ENCODE results near the gene RHBDL3. TPM values are rescaled to one million over a fixed set of nuclear protein-coding genes. Genes with fewer than 3 reads are reported as not detected.

Gene RHBDL3
- total and polyA plus RNA-seq, 2 donors (not counting 3 experiments of a cell fraction or from before 2014, with no cell fraction given): 0.11 to 0.20 TPM

DNA sequence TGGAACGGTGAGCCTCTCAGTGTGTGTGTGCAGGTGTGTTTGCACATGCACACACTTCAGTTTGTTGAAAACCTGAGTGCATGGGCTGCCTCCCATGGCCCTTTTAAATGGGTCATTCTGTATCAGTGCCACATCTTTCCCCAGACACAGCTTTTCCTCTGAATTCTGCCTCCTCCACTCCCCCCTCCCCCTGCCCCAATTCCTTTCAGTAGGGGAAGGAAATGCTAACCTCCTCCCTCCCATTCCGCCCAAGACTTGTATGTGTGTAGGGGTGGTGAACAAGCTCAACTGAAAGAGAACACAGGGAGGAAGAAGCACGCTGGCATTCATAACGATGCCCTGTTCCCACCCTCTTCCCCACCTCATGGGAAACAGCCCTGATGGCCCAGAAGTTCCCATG is 42.0 kb downstream of the RHBDL3 start:
- no peak overlapping the region for H3K4me2 ChIP-seq (ENCODE audit: insufficient read depth, low read length)
- DNase-seq (ENCODE audit: low read depth, low spot score) (no peak), FAIRE-seq (no peak)
- H4K20me1 ChIP-seq (replicated peaks; ENCODE audit: control insufficient read depth, extremely low read depth, insufficient read depth, low read length): no peaks in the 10 kb centered on the region
- ChIA-PET CTCF (no interaction called here), POLR2A (no interaction called here)
- TF ChIP-seq FOS (IDR thresholded peaks at IDR 0.05; ENCODE audit: borderline replicate concordance, insufficient read depth, low read length) (no peak), CTCF (IDR thresholded peaks at IDR 0.05; ENCODE audit: extremely low read depth in 1 of 2, insufficient read depth in 1 of 2, low read depth in 1 of 2, low read length in 2 of 2) (no peak), MYC (IDR thresholded peaks at IDR 0.05; ENCODE audit: low read depth, low read length) (no peak), GATA2 (IDR thresholded peaks at IDR 0.05; ENCODE audit: insufficient read depth, insufficient read length, low read depth, low read length) (no peak), POLR2A (IDR thresholded peaks at IDR 0.05; ENCODE audit: low read depth, low read length) (no peak)
- H3K27me3 ChIP-seq (ENCODE audit: control insufficient read depth in 2 of 2, insufficient read depth in 2 of 2, low read length in 2 of 2): peaks cover 8 to 10% of the 10 kb centered on the region in 2 experiments
- BruUV-seq (replicated peaks): no TSS peak
- no peaks in the 10 kb centered on the region for H3K4me1 ChIP-seq (ENCODE audit: control insufficient read depth, extremely low read depth, insufficient read depth, low read length)
- H3K4me3 ChIP-seq (replicated peaks in 1 of 3; ENCODE audit: insufficient read depth in 1 of 3, low read depth in 1 of 3, low read length in 3 of 3): no peak overlapping the region
- H3K27ac ChIP-seq (ENCODE audit: insufficient read depth, low read depth, low read length): no peak overlapping the region
- dilution Hi-C loops (cut with MboI; ENCODE audit: extremely low pct_ligation_motif_present, low sequenced_read_pairs): no loop called here
- H2AFZ ChIP-seq (ENCODE audit: low read depth, low read length): no peak overlapping the region
- no peaks in the 10 kb centered on the region for H3K36me3 ChIP-seq (ENCODE audit: control insufficient read depth in 2 of 2, extremely low read depth in 1 of 2, insufficient read depth in 2 of 2, low read length in 2 of 2)
- H3K9me1 ChIP-seq (replicated peaks; ENCODE audit: control insufficient read depth, extremely low read depth, insufficient read depth, low read length): no peaks in the 10 kb centered on the region
- H3K79me2 ChIP-seq (ENCODE audit: control insufficient read depth, insufficient read depth, low read length): no peaks in the 10 kb centered on the region
- H3K9ac ChIP-seq (replicated peaks; ENCODE audit: extremely low read depth, insufficient read depth, low read length): no peak overlapping the region
- no peaks in the 10 kb centered on the region for H3K9me3 ChIP-seq (replicated peaks; ENCODE audit: control insufficient read depth, insufficient read depth, low read length)
- intact Hi-C loops (cut with micrococcal nuclease): no loop called here

GRCh38 chr17:32311028-32311536 is 45.5 kb downstream of the RHBDL3 start:
- no peak for FAIRE-seq
- POLR2A ChIA-PET: interaction anchor here (0.7 kb wide), 1 partner anchor 105 kb away, joined by 8 read pairs; no protein-coding TSS in a partner anchor
- Histone ChIP-seq H2AFZ (ENCODE audit: low read depth, low read length) (no peak overlapping the region), H3K4me3 (replicated peaks in 1 of 3; ENCODE audit: insufficient read depth in 1 of 3, low read depth in 1 of 3, low read length in 3 of 3) (no peak overlapping the region), H3K4me1 (ENCODE audit: control insufficient read depth, extremely low read depth, insufficient read depth, low read length) (no peaks in the 10 kb centered on the region), H3K9me1 (replicated peaks; ENCODE audit: control insufficient read depth, extremely low read depth, insufficient read depth, low read length) (no peaks in the 10 kb centered on the region), H3K9ac (replicated peaks; ENCODE audit: extremely low read depth, insufficient read depth, low read length) (no peak overlapping the region), H3K27ac (ENCODE audit: insufficient read depth, low read depth, low read length) (no peak overlapping the region), H3K36me3 (ENCODE audit: control insufficient read depth in 2 of 2, extremely low read depth in 1 of 2, insufficient read depth in 2 of 2, low read length in 2 of 2) (no peaks in the 10 kb centered on the region), H4K20me1 (replicated peaks; ENCODE audit: control insufficient read depth, extremely low read depth, insufficient read depth, low read length) (no peaks in the 10 kb centered on the region), H3K27me3 (ENCODE audit: control insufficient read depth in 2 of 2, insufficient read depth in 2 of 2, low read length in 2 of 2) (peaks cover 15 to 16% of the 10 kb centered on the region in 2 experiments), H3K9me3 (replicated peaks; ENCODE audit: control insufficient read depth, insufficient read depth, low read length) (no peaks in the 10 kb centered on the region), H3K4me2 (ENCODE audit: insufficient read depth, low read length) (no peak overlapping the region), H3K79me2 (ENCODE audit: control insufficient read depth, insufficient read depth, low read length) (no peaks in the 10 kb centered on the region)
- CTCF ChIA-PET: interaction anchor here (0.6 to 1.7 kb wide), 8 partner anchors 9 to 107 kb away, joined by 3 to 16 read pairs (median 4); no protein-coding TSS in a partner anchor
- no TSS peak for BruUV-seq (replicated peaks)
- intact Hi-C loops (cut with micrococcal nuclease): loop anchor here (10.0 kb wide), 1 partner anchor 306 kb away; the partner anchor contains the start of gene LRRC37B
- DNase-seq (ENCODE audit: low read depth, low spot score): no peak
- no peak for TF ChIP-seq CTCF (IDR thresholded peaks at IDR 0.05; ENCODE audit: extremely low read depth in 1 of 2, insufficient read depth in 1 of 2, low read depth in 1 of 2, low read length in 2 of 2)
- TF ChIP-seq MAX (IDR thresholded peaks at IDR 0.05; ENCODE audit: insufficient read depth, insufficient read length): no peak
- no peak for TF ChIP-seq FOS (IDR thresholded peaks at IDR 0.05; ENCODE audit: borderline replicate concordance, insufficient read depth, low read length)
- no peak for TF ChIP-seq POLR2A (IDR thresholded peaks at IDR 0.05; ENCODE audit: low read depth, low read length)
- no peak for TF ChIP-seq MYC (IDR thresholded peaks at IDR 0.05; ENCODE audit: low read depth, low read length)
- TF ChIP-seq POLR2AphosphoS5 (IDR thresholded peaks at IDR 0.05; ENCODE audit: insufficient read depth, low read depth, low read length): no peak
- TF ChIP-seq EZH2 (IDR thresholded peaks at IDR 0.05; ENCODE audit: borderline replicate concordance, low read depth, low read length, severe bottlenecking): no peak
- no peak for TF ChIP-seq GATA2 (IDR thresholded peaks at IDR 0.05; ENCODE audit: insufficient read depth, insufficient read length, low read depth, low read length)
- TF ChIP-seq JUN (IDR thresholded peaks at IDR 0.05; ENCODE audit: borderline replicate concordance, insufficient read depth, insufficient read length, low read depth): no peak
- dilution Hi-C loops (cut with MboI; ENCODE audit: extremely low pct_ligation_motif_present, low sequenced_read_pairs): no loop called here

Data from endothelial cell of umbilical vein (primary cell).